Stomach (tissue), 4 donors: ENCODE data around the gene SMG9.

Experiments
- POLR2AphosphoS5 ChIP-seq, 3 donors: sonication (generic); formaldehyde crosslinking; IDR thresholded peaks; one replicate each; pipeline ENCODE4 v1.6.1; 2016; ENCODE audit warnings: antibody characterized with exemption in 3 of 3
- TF ChIP-seq, protein P1 (sequence below), 7 experiments: fragments of 450-650 bp in 4 of 7; fragments of 200-600 bp in 3 of 7; sonication (generic) in 3 of 7; IDR thresholded peaks; one replicate each; pipeline ENCODE4 v1.5.1; 2016 to 2019; ENCODE audit warnings: antibody characterized with exemption in 7 of 7, control low read depth in 2 of 7, mild to moderate bottlenecking in 1 of 7

- no peak for TF ChIP-seq POLR2AphosphoS5 (IDR thresholded peaks at IDR 0.05)
- TF ChIP-seq, protein P1, sequence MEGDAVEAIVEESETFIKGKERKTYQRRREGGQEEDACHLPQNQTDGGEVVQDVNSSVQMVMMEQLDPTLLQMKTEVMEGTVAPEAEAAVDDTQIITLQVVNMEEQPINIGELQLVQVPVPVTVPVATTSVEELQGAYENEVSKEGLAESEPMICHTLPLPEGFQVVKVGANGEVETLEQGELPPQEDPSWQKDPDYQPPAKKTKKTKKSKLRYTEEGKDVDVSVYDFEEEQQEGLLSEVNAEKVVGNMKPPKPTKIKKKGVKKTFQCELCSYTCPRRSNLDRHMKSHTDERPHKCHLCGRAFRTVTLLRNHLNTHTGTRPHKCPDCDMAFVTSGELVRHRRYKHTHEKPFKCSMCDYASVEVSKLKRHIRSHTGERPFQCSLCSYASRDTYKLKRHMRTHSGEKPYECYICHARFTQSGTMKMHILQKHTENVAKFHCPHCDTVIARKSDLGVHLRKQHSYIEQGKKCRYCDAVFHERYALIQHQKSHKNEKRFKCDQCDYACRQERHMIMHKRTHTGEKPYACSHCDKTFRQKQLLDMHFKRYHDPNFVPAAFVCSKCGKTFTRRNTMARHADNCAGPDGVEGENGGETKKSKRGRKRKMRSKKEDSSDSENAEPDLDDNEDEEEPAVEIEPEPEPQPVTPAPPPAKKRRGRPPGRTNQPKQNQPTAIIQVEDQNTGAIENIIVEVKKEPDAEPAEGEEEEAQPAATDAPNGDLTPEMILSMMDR (IDR thresholded peaks at IDR 0.05): no peak
Measured at GRCh38 chr19:43781630-43782310, 27.0 kb upstream of the SMG9 start.
